ENCODE measurements around the gene XPO5. TPM values are rescaled to one million over a fixed set of nuclear protein-coding genes. Genes with fewer than 3 reads are reported as not detected.
"Not testable (repeated sequence)": the region's sequence is repeated elsewhere in the genome, so short reads cannot be mapped to it uniquely, and the experiment has no call there.

The XPO5 gene
- total RNA-seq, 1 experiment from 2014 or later = 86.4 TPM

- ATAC-seq = no peak
- intact Hi-C loops (cut with micrococcal nuclease; ENCODE audit: unreplicated experiment) = no loop called here
- Histone ChIP-seq H3K27ac (ENCODE audit: low read length) (no peak overlapping the region), H3K36me3 (ENCODE audit: control insufficient read depth, insufficient read depth, low read length) (no peaks in the 10 kb centered on the region; the same call in 1 of the 2 replicates), H3K9me3 (ENCODE audit: control insufficient read depth, insufficient read depth, low read depth, low read length) (no peaks in the 10 kb centered on the region), H3K4me1 (ENCODE audit: control insufficient read depth, insufficient read depth, low read length) (peaks cover 16% of the 10 kb centered on the region), H3K4me3 (ENCODE audit: low read depth in 2 of 2, low read length in 2 of 2) (no peak overlapping the region), H3K27me3 (ENCODE audit: control insufficient read depth, insufficient read depth, low read length) (no peaks in the 10 kb centered on the region)
- DNase-seq (ENCODE audit: low read depth, low spot score) = no peak
- CTCF ChIA-PET = no interaction called here
- POLR2A ChIA-PET = no interaction called here
- BruUV-seq (replicated peaks) = no TSS peak
- in situ Hi-C loops (cut with HindIII; ENCODE audit: low pct_unique_long_range_greater_than_20kb, low sequenced_read_pairs) = no loop called here
- TF ChIP-seq CTCF (IDR thresholded peaks at IDR 0.05) (no peak), SIN3A (IDR thresholded peaks at IDR 0.05; ENCODE audit: borderline replicate concordance, insufficient read depth, low read depth, low read length) (no peak), POLR2AphosphoS5 (IDR thresholded peaks at IDR 0.05; ENCODE audit: low read depth, low read length) (no peak), REST (IDR thresholded peaks at IDR 0.05; ENCODE audit: insufficient read depth in 1 of 2, low read depth in 2 of 2, low read length in 1 of 2) (no peak)
Observed at GRCh38 chr6:43499028-43499815, 76.6 kb downstream of the XPO5 start.

- H3K4me3 ChIP-seq (ENCODE audit: low read depth in 2 of 2, low read length in 2 of 2); H3K9me3 ChIP-seq (ENCODE audit: control insufficient read depth, insufficient read depth, low read depth, low read length); H3K27ac ChIP-seq (ENCODE audit: low read length); intact Hi-C loops (cut with micrococcal nuclease; ENCODE audit: unreplicated experiment); POLR2A ChIA-PET; BruUV-seq (replicated peaks); in situ Hi-C loops (cut with HindIII; ENCODE audit: low pct_unique_long_range_greater_than_20kb, low sequenced_read_pairs); H3K36me3 ChIP-seq (ENCODE audit: control insufficient read depth, insufficient read depth, low read length); DNase-seq (ENCODE audit: low read depth, low spot score); ATAC-seq; H3K27me3 ChIP-seq (ENCODE audit: control insufficient read depth, insufficient read depth, low read length): not testable (repeated sequence)
- CTCF ChIA-PET = interaction anchor here (0.6 to 1.0 kb wide), 2 partner anchors 9 to 34 kb away, joined by 3 to 4 read pairs; no protein-coding TSS in a partner anchor
- peaks cover 16% of the 10 kb centered on the region for H3K4me1 ChIP-seq (ENCODE audit: control insufficient read depth, insufficient read depth, low read length)
Observed at GRCh38 chr6:43498291-43498690, 77.5 kb downstream of the XPO5 start.

- Histone ChIP-seq H3K9me3 (ENCODE audit: control insufficient read depth, insufficient read depth, low read depth, low read length) (no peaks in the 10 kb centered on the region), H3K27ac (ENCODE audit: low read length) (no peak overlapping the region), H3K4me1 (ENCODE audit: control insufficient read depth, insufficient read depth, low read length) (peaks cover 16% of the 10 kb centered on the region), H3K27me3 (ENCODE audit: control insufficient read depth, insufficient read depth, low read length) (no peaks in the 10 kb centered on the region), H3K36me3 (ENCODE audit: control insufficient read depth, insufficient read depth, low read length) (no peaks in the 10 kb centered on the region; the same call in 1 of the 2 replicates), H3K4me3 (ENCODE audit: low read depth in 2 of 2, low read length in 2 of 2) (no peak overlapping the region)
- in situ Hi-C loops (cut with HindIII; ENCODE audit: low pct_unique_long_range_greater_than_20kb, low sequenced_read_pairs) (no loop called here), intact Hi-C loops (cut with micrococcal nuclease; ENCODE audit: unreplicated experiment) (no loop called here)
- TF ChIP-seq REST (IDR thresholded peaks at IDR 0.05; ENCODE audit: insufficient read depth in 1 of 2, low read depth in 2 of 2, low read length in 1 of 2) (no peak), SIN3A (IDR thresholded peaks at IDR 0.05; ENCODE audit: borderline replicate concordance, insufficient read depth, low read depth, low read length) (no peak), POLR2AphosphoS5 (IDR thresholded peaks at IDR 0.05; ENCODE audit: low read depth, low read length) (no peak), TCF7L2 (IDR thresholded peaks at IDR 0.05; ENCODE audit: low read depth, low read length) (no peak), CTCF (IDR thresholded peaks at IDR 0.05) (no peak)
- ATAC-seq = no peak
- ChIA-PET CTCF (interaction anchor here (0.6 to 1.0 kb wide), 2 partner anchors 10 to 33 kb away, joined by 3 to 4 read pairs; no protein-coding TSS in a partner anchor), POLR2A (no interaction called here)
- no TSS peak for BruUV-seq (replicated peaks)
- no peak for DNase-seq (ENCODE audit: low read depth, low spot score)
Observed at GRCh38 chr6:43497689-43498088, 78.1 kb downstream of the XPO5 start.

All from Panc1 (cell line).